Fibroblast of peridontal ligament (primary cell): ENCODE results near the gene GPRIN3.
"Not testable (repeated sequence)": the region's sequence is repeated elsewhere in the genome, so short reads cannot be mapped to it uniquely, and the experiment has no call there.

ENCODE experiments used
- DNase-seq: peaks from one replicate; pipeline ENCODE4 v3.0.0-alpha.2; 2010; ENCODE audit errors: extremely low read depth

The GPRIN3 gene

GRCh38 chr4:89312066-89312465 lies 4.5 kb upstream of the GPRIN3 start:
- DNase-seq, result peak; percentile 4

GRCh38 chr4:89311433-89311832 lies 3.8 kb upstream of the GPRIN3 start:
- no peak for DNase-seq

- DNase-seq, result not testable (repeated sequence)
Observed at GRCh38 chr4:89309154-89309553, 1.6 kb upstream of the GPRIN3 start.

GRCh38 chr4:89308161-89308500 lies 531 bp upstream of the GPRIN3 start:
- DNase-seq, result no peak

- no peak for DNase-seq
Observed at GRCh38 chr4:89307178-89307445, 488 bp downstream of the GPRIN3 start.

- no peak for DNase-seq
Observed at GRCh38 chr4:89306486-89307177, 968 bp downstream of the GPRIN3 start.

GRCh38 chr4:89305712-89306437 lies 1.7 kb downstream of the GPRIN3 start:
- DNase-seq, result no peak

- no peak for DNase-seq
Observed at GRCh38 chr4:89305028-89305427, 2.6 kb downstream of the GPRIN3 start.

GRCh38 chr4:89303814-89304388 lies 3.7 kb downstream of the GPRIN3 start:
- no peak for DNase-seq

- no peak for DNase-seq
Observed at GRCh38 chr4:89303177-89303576, 4.4 kb downstream of the GPRIN3 start.

GRCh38 chr4:89301902-89302301 lies 5.7 kb downstream of the GPRIN3 start:
- no peak for DNase-seq

GRCh38 chr4:89301003-89301402 lies 6.6 kb downstream of the GPRIN3 start:
- DNase-seq, result no peak

- no peak for DNase-seq
Observed at GRCh38 chr4:89300499-89300898, 7.1 kb downstream of the GPRIN3 start.

GRCh38 chr4:89300060-89300459 lies 7.5 kb downstream of the GPRIN3 start:
- no peak for DNase-seq

- DNase-seq, result no peak
Observed at GRCh38 chr4:89299153-89299791, 8.3 kb downstream of the GPRIN3 start.

- DNase-seq, result peak; percentile 11
Observed at GRCh38 chr4:89298788-89299152, 8.8 kb downstream of the GPRIN3 start.

- no peak for DNase-seq
Observed at GRCh38 chr4:89298155-89298554, 9.4 kb downstream of the GPRIN3 start.

- no peak for DNase-seq
Observed at GRCh38 chr4:89296896-89297295, 10.7 kb downstream of the GPRIN3 start.

GRCh38 chr4:89296399-89296798 lies 11.2 kb downstream of the GPRIN3 start:
- DNase-seq, result no peak

GRCh38 chr4:89295415-89295927 lies 12.1 kb downstream of the GPRIN3 start:
- no peak for DNase-seq

- DNase-seq, result no peak
Observed at GRCh38 chr4:89294573-89295269, 12.9 kb downstream of the GPRIN3 start.

- DNase-seq, result no peak
Observed at GRCh38 chr4:89293299-89293698, 14.3 kb downstream of the GPRIN3 start.
